ENCODE data around the gene SUPT6H. TPM values are rescaled to one million over a fixed set of nuclear protein-coding genes. Genes with fewer than 3 reads are reported as not detected.

The SUPT6H gene
- total RNA-seq, 6 experiments from 2014 or later, result 72.7 to 79.7 (median 74.0) TPM

DNA sequence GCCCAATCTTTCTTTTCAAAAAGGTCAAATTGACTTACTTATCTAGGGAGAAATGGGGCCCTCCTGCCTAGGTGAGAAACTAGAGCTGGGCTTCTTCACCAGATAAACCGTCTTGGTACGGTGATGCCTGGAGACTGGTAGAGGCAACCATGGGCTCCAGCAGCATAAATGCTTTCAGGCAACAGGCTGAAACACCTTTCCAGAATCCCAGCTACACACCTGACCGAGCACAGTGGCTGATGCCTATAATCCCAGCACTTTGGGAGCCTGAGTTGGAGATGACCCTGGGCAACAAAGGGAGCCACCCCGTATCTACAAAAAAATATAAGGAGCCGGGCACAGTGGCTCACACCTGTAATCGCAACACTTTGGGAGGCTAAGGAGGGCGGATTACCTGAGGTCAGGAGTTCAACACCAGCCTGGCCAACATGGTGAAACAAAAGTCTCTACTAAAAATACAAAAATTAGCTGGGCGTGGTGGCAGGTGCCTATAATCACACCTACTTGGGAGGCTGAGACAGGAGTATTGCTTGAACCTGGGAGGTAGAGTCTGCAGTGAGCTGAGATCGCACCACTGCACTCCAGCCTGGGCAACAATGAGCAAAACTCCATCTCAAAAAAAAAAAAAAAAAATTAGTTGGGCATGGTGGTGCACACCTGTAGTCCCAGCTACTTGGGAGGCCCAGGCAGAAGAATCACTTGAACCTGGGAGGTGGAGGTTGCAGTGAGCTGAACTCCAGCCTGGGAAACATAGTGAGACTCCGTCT lies 89.8 kb downstream of the SUPT6H start:
- TF ChIP-seq, protein P1, sequence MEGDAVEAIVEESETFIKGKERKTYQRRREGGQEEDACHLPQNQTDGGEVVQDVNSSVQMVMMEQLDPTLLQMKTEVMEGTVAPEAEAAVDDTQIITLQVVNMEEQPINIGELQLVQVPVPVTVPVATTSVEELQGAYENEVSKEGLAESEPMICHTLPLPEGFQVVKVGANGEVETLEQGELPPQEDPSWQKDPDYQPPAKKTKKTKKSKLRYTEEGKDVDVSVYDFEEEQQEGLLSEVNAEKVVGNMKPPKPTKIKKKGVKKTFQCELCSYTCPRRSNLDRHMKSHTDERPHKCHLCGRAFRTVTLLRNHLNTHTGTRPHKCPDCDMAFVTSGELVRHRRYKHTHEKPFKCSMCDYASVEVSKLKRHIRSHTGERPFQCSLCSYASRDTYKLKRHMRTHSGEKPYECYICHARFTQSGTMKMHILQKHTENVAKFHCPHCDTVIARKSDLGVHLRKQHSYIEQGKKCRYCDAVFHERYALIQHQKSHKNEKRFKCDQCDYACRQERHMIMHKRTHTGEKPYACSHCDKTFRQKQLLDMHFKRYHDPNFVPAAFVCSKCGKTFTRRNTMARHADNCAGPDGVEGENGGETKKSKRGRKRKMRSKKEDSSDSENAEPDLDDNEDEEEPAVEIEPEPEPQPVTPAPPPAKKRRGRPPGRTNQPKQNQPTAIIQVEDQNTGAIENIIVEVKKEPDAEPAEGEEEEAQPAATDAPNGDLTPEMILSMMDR (IDR thresholded peaks at IDR 0.05), result no peak
- no peaks in the 10 kb centered on the region for H3K9me3 Mint-ChIP-seq
- H3K36me3 Mint-ChIP-seq (ENCODE audit: low read depth), result peaks cover 10% of the 10 kb centered on the region
- DNase-seq, result no peak
- H3K4me1 Mint-ChIP-seq (ENCODE audit: low read depth), result peaks cover 33% of the 10 kb centered on the region
- peaks cover 35% of the 10 kb centered on the region for H3K27me3 Mint-ChIP-seq (ENCODE audit: insufficient read depth)
- no peak overlapping the region; the same call in 1 of the 2 replicates for H3K4me3 Mint-ChIP-seq
- no peak overlapping the region for H3K27ac Mint-ChIP-seq

Other genes starting within 250 kb of the SUPT6H start
- under 1 TPM in 2 of 6 experiments, not detected in 4; 0.07 to 0.08 TPM for gene SLC13A2, start 188.6 kb upstream of the SUPT6H start, total RNA-seq (2021; fragmentation: NEBNext Ultra II Directional; extraction: Animal tissue kit (Norgen Biotek cat#: 25700))
- gene FOXN1, start 155.9 kb upstream of the SUPT6H start, total RNA-seq (2021; fragmentation: NEBNext Ultra II Directional; extraction: Animal tissue kit (Norgen Biotek cat#: 25700)), result not detected
- 10 to 100 TPM; 28.3 to 36.9 (median 30.1) TPM for gene UNC119, start 109.6 kb upstream of the SUPT6H start, total RNA-seq (2021; fragmentation: NEBNext Ultra II Directional; extraction: Animal tissue kit (Norgen Biotek cat#: 25700))
- 10 to 100 TPM; 69.5 to 94.7 (median 78.0) TPM for gene PIGS, start 90.7 kb upstream of the SUPT6H start, total RNA-seq (2021; fragmentation: NEBNext Ultra II Directional; extraction: Animal tissue kit (Norgen Biotek cat#: 25700))
- 10 to 100 TPM in 5 of 6 experiments, 1 to 10 TPM in 1; 8.6 to 14.7 (median 10.3) TPM for gene ALDOC, start 85.3 kb upstream of the SUPT6H start, total RNA-seq (2021; fragmentation: NEBNext Ultra II Directional; extraction: Animal tissue kit (Norgen Biotek cat#: 25700))
- 10 to 100 TPM; 29.2 to 73.3 (median 69.4) TPM for gene SPAG5, start 63.2 kb upstream of the SUPT6H start, total RNA-seq (2021; fragmentation: NEBNext Ultra II Directional; extraction: Animal tissue kit (Norgen Biotek cat#: 25700))
- gene RSKR, start 48.0 kb upstream of the SUPT6H start, total RNA-seq (2021; fragmentation: NEBNext Ultra II Directional; extraction: Animal tissue kit (Norgen Biotek cat#: 25700)), result 1 to 10 TPM; 3.2 to 4.3 (median 3.5) TPM
- gene BLTP2, start 17.0 kb upstream of the SUPT6H start, total RNA-seq (2021; fragmentation: NEBNext Ultra II Directional; extraction: Animal tissue kit (Norgen Biotek cat#: 25700)), result 100 to 1,000 TPM; 111 to 158 (median 134) TPM
- 10 to 100 TPM; 65.8 to 96.8 (median 71.5) TPM for gene SDF2, start 299 bp upstream of the SUPT6H start, total RNA-seq (2021; fragmentation: NEBNext Ultra II Directional; extraction: Animal tissue kit (Norgen Biotek cat#: 25700))
- 1 to 10 TPM in 1 of 6 experiments, under 1 TPM in 5; 0.60 to 1.1 (median 0.70) TPM for gene PROCA1, start 49.7 kb downstream of the SUPT6H start, total RNA-seq (2021; fragmentation: NEBNext Ultra II Directional; extraction: Animal tissue kit (Norgen Biotek cat#: 25700))
- gene RAB34, start 55.7 kb downstream of the SUPT6H start, total RNA-seq (2021; fragmentation: NEBNext Ultra II Directional; extraction: Animal tissue kit (Norgen Biotek cat#: 25700)), result 100 to 1,000 TPM; 161 to 219 (median 192) TPM
- 1,000 to 10,000 TPM; 1,227 to 1,529 (median 1,391) TPM for gene RPL23A, start 57.8 kb downstream of the SUPT6H start, total RNA-seq (2021; fragmentation: NEBNext Ultra II Directional; extraction: Animal tissue kit (Norgen Biotek cat#: 25700))
- gene TLCD1, start 64.0 kb downstream of the SUPT6H start, total RNA-seq (2021; fragmentation: NEBNext Ultra II Directional; extraction: Animal tissue kit (Norgen Biotek cat#: 25700)), result 10 to 100 TPM in 4 of 6 experiments, 1 to 10 TPM in 2; 8.0 to 14.6 (median 11.3) TPM
- gene NEK8, start 66.6 kb downstream of the SUPT6H start, total RNA-seq (2021; fragmentation: NEBNext Ultra II Directional; extraction: Animal tissue kit (Norgen Biotek cat#: 25700)), result 1 to 10 TPM; 1.9 to 3.1 (median 2.5) TPM
- gene TRAF4, start 81.8 kb downstream of the SUPT6H start, total RNA-seq (2021; fragmentation: NEBNext Ultra II Directional; extraction: Animal tissue kit (Norgen Biotek cat#: 25700)), result 10 to 100 TPM; 48.0 to 61.3 (median 53.8) TPM
- 10 to 100 TPM; 14.5 to 17.2 (median 16.6) TPM for gene FAM222B, start 180.6 kb downstream of the SUPT6H start, total RNA-seq (2021; fragmentation: NEBNext Ultra II Directional; extraction: Animal tissue kit (Norgen Biotek cat#: 25700))
- gene ERAL1, start 192.8 kb downstream of the SUPT6H start, total RNA-seq (2021; fragmentation: NEBNext Ultra II Directional; extraction: Animal tissue kit (Norgen Biotek cat#: 25700)), result 10 to 100 TPM; 43.3 to 55.1 (median 46.1) TPM
- gene FLOT2, start 235.5 kb downstream of the SUPT6H start, total RNA-seq (2021; fragmentation: NEBNext Ultra II Directional; extraction: Animal tissue kit (Norgen Biotek cat#: 25700)), result 10 to 100 TPM; 46.7 to 85.7 (median 77.9) TPM
- gene DHRS13, start 240.9 kb downstream of the SUPT6H start, total RNA-seq (2021; fragmentation: NEBNext Ultra II Directional; extraction: Animal tissue kit (Norgen Biotek cat#: 25700)), result 1 to 10 TPM; 1.5 to 3.0 (median 2.2) TPM

Data from HFFc6 (cell line).